SK-N-SH (cell line): Measurements from ENCODE around the gene C6orf141. TPM values are rescaled to one million over a fixed set of nuclear protein-coding genes. Genes with fewer than 3 reads are reported as not detected.

ENCODE experiments used
- CTCF ChIA-PET: fragments of 300-600, 350-600 bp; formaldehyde crosslinking; extraction: SDS; loops from one replicate; lab custom pipeline; 2021; lab: Yijun Ruan, JAX
- POLR2A ChIA-PET: fragments of 350-600 bp; sonication (Branson Sonifier 250); formaldehyde crosslinking; extraction: SDS; loops from one replicate; lab custom pipeline; 2020; ENCODE audit warnings: antibody characterized with exemption, inconsistent platforms; lab: Yijun Ruan, JAX
- DNase-seq: peaks from one replicate; pipeline ENCODE4 v3.0.0; 2012
- H2AFZ ChIP-seq: fragments of 200-600 bp; sonication (generic); 2 replicates; pipeline ENCODE4 v1.8.1; 2016; ENCODE audit warnings: antibody characterized with exemption, mild to moderate bottlenecking, low read depth
- H3F3A ChIP-seq: fragments of 200-600 bp; sonication (generic); replicated peaks from 2 replicates; pipeline ENCODE3; 2016; ENCODE audit warnings: antibody characterized with exemption, mild to moderate bottlenecking; ENCODE audit not compliant: insufficient read depth
- H3K27ac ChIP-seq, 2 experiments: fragments of 200-500 bp in 1 of 2; fragments of 200-600 bp in 1 of 2; sonication (Bioruptor generic) in 1 of 2; sonication (generic), shearing (Covaris generic) in 1 of 2; 2 replicates each; pipeline versions ENCODE4 v1.5.1 to v1.6.1; 2014 to 2016; ENCODE audit warnings: low read depth in 2 of 2, inconsistent platforms in 1 of 2, low read length in 1 of 2, mild to moderate bottlenecking in 1 of 2, mixed read lengths in 1 of 2
- H3K27me3 ChIP-seq: fragments of 200-600 bp; sonication (generic), shearing (Covaris generic); 2 replicates; pipeline ENCODE4 v1.6.1; 2016; ENCODE audit warnings: mixed run types; ENCODE audit not compliant: insufficient read depth
- H3K36me3 ChIP-seq, 2 experiments: fragments of 200-500 bp in 1 of 2; fragments of 200-600 bp in 1 of 2; sonication (Bioruptor generic) in 1 of 2; sonication (generic) in 1 of 2; replicated peaks in 1 of 2; 2 replicates each; pipeline versions ENCODE3 to v1.5.1; 2014 to 2016; ENCODE audit warnings: low read length in 1 of 2, mild to moderate bottlenecking in 1 of 2; ENCODE audit not compliant: insufficient read depth in 2 of 2, control insufficient read depth in 1 of 2
- H3K4me1 ChIP-seq, 2 experiments: fragments of 200-500 bp in 1 of 2; fragments of 200-600 bp in 1 of 2; sonication (Bioruptor generic) in 1 of 2; sonication (generic), shearing (Covaris generic) in 1 of 2; 2 replicates each; pipeline versions ENCODE4 v1.5.1 to v1.6.1; 2014 to 2016; ENCODE audit warnings: low read depth in 1 of 2, low read length in 1 of 2, mixed run types in 1 of 2; ENCODE audit not compliant: insufficient read depth in 2 of 2, control insufficient read depth in 1 of 2
- H3K4me2 ChIP-seq: fragments of 200-600 bp; sonication (generic), shearing (Covaris generic); 2 replicates; pipeline ENCODE4 v1.6.1; 2017; ENCODE audit warnings: mixed run types
- H3K4me3 ChIP-seq, 2 experiments: fragments of 200-500 bp in 1 of 2; fragments of 200-600 bp in 1 of 2; sonication (Bioruptor generic) in 1 of 2; sonication (generic), shearing (Covaris generic) in 1 of 2; 2 replicates each; pipeline versions ENCODE4 v1.5.1 to v1.8.1; 2014 to 2016; ENCODE audit warnings: low read depth in 2 of 2, inconsistent platforms in 1 of 2, low read length in 1 of 2, mild to moderate bottlenecking in 1 of 2, mixed read lengths in 1 of 2, moderate library complexity in 1 of 2
- H3K79me2 ChIP-seq: fragments of 200-600 bp; sonication (generic); 2 replicates; pipeline ENCODE4 v1.8.1; 2017; ENCODE audit warnings: mild to moderate bottlenecking; ENCODE audit not compliant: insufficient read depth
- H3K9ac ChIP-seq: fragments of 200-600 bp; sonication (generic); 2 replicates; pipeline ENCODE4 v1.6.1; 2017; ENCODE audit warnings: mixed run types
- H3K9me2 ChIP-seq: fragments of 200-600 bp; sonication (generic); 2 replicates; pipeline ENCODE4 v1.6.1; 2017; ENCODE audit warnings: mixed run types
- H3K9me3 ChIP-seq: fragments of 200-600 bp; sonication (generic); 2 replicates; pipeline ENCODE4 v1.6.1; 2017; ENCODE audit warnings: mixed run types, mild to moderate bottlenecking, moderate library complexity
- H4K20me1 ChIP-seq: fragments of 200-600 bp; sonication (generic); 2 replicates; pipeline ENCODE4 v1.6.1; 2017; ENCODE audit warnings: mild to moderate bottlenecking, mixed run types; ENCODE audit not compliant: insufficient read depth
- CHD2 ChIP-seq: fragments of 150-350 bp; IDR thresholded peaks from 2 replicates; pipeline ENCODE4 v1.6.1; 2018; ENCODE audit warnings: low read length; ENCODE audit not compliant: partially characterized antibody
- CTCF ChIP-seq: fragments of 200-600 bp; sonication (generic); IDR thresholded peaks from 2 replicates; pipeline ENCODE4 v1.6.1; 2017; ENCODE audit warnings: antibody characterized with exemption, mild to moderate bottlenecking, moderate library complexity
- EP300 ChIP-seq, 2 experiments: IDR thresholded peaks; 2 replicates each; pipeline versions ENCODE4 v1.4.0 to v1.6.1; 2012; ENCODE audit warnings: borderline replicate concordance in 1 of 2, low read depth in 1 of 2, low read length in 1 of 2
- GABPA ChIP-seq: IDR thresholded peaks from 2 replicates; pipeline ENCODE4 v1.4.0; 2012; ENCODE audit warnings: low read depth, mild to moderate bottlenecking
- GATA2 ChIP-seq: sonication (generic); formaldehyde crosslinking; IDR thresholded peaks from 2 replicates; pipeline ENCODE4 v1.5.0; 2020; ENCODE audit warnings: mild to moderate bottlenecking, missing genetic modification reagents
- JUND ChIP-seq: IDR thresholded peaks from 2 replicates; pipeline ENCODE4 v1.4.0; 2012
- NRF1 ChIP-seq: IDR thresholded peaks from 2 replicates; pipeline ENCODE4 v1.6.1; 2012; ENCODE audit warnings: low read depth, mild to moderate bottlenecking, low read length
- RCOR1 ChIP-seq: fragments of 150-350 bp; IDR thresholded peaks from 2 replicates; pipeline ENCODE4 v1.6.1; 2017; ENCODE audit warnings: antibody characterized with exemption, low read length
- TAF1 ChIP-seq: IDR thresholded peaks from 2 replicates; pipeline ENCODE4 v1.6.1; 2012; ENCODE audit warnings: low read depth, mild to moderate bottlenecking, low read length, moderate library complexity, borderline replicate concordance
- TCF12 ChIP-seq: IDR thresholded peaks from 2 replicates; pipeline ENCODE4 v1.4.0; 2012
- USF1 ChIP-seq: IDR thresholded peaks from 2 replicates; pipeline ENCODE4 v1.4.0; 2012; ENCODE audit warnings: low read depth, borderline replicate concordance
- USF2 ChIP-seq: fragments of 150-350 bp; IDR thresholded peaks from 2 replicates; pipeline ENCODE4 v1.6.1; 2017; ENCODE audit warnings: antibody characterized with exemption, low read length, low read depth, borderline replicate concordance
- YY1 ChIP-seq: IDR thresholded peaks from 2 replicates; pipeline ENCODE4 v1.4.0; 2012; ENCODE audit warnings: low read depth, mild to moderate bottlenecking
- WGBS: methylation state at CpG from one replicate; pipeline ENCODE4 v1.1.6; 2017; ENCODE audit warnings: low lambda C conversion rate; 5-methylcytosine and 5-hydroxymethylcytosine counted together
- polyA plus RNA-seq, 3 experiments: library from polyadenylated mRNA; depleted of rRNA; stranded (reverse); fragments of >200 nt; gene quantifications; 2 replicates each; pipeline ENCODE4 v1.2.3, GENCODE V29; 2012
- TF ChIP-seq, protein P1 (sequence below): fragments of 150-350 bp; IDR thresholded peaks from 2 replicates; pipeline ENCODE4 v1.6.1; 2016; ENCODE audit warnings: mild to moderate bottlenecking, low read depth, low read length
- TF ChIP-seq, protein P2 (sequence below): IDR thresholded peaks from 2 replicates; pipeline ENCODE4; 2012

The C6orf141 gene
- polyA plus RNA-seq, 1 of the 3 experiments (the other 2 are of a cell fraction), result not detected

DNA sequence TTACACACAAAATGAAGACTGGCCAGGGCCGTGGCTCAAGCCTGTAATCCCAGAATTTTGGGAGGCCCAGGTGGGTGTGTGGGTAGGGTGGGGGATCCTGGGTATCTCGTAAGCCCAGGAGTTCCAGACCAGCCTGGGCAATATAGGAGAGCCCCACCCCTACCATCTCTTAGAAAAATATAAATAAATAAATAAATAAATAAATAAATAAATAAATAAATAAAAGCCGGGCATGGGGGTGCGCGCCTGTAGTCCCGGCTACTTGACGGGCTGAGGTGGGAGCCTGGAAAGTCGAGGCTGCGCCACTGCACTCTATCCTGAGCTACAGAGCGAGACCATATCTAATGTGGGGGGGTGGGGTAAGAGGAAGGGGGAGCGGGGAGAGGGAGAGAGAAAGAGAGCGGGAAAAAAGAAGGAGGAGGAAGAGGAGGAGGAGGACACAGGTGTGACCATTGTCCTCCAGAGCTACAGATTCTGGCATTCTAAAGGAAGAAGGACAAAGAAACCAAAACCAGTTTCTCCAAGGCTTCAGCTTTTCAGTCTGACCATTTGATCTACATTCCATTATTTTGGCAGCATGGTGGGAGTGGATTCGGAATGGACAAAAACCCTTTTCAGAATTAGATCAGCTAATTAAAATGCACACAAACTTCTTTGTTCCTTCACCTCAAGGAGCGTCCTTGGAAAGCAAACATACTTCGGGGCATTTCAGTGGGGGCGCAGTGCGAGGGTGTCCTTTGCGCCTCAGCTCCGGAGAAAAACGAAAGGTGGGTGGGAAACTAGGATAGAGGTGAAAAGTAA, 577 bp upstream of the C6orf141 start:
- H3K4me1 ChIP-seq, result no peaks in the 10 kb centered on the region
- ChIA-PET CTCF (interaction anchor here (1.3 to 4.7 kb wide), 4 partner anchors 17 to 300 kb away, joined by 3 to 24 read pairs (median 5); no protein-coding TSS in a partner anchor), POLR2A (no interaction called here)
- WGBS, result 14% methylated on average over 19 of the region's 20 CpGs
- no peak overlapping the region for H3K4me3 ChIP-seq
- H3K9me2 ChIP-seq, result no peaks in the 10 kb centered on the region
- H3K9me3 ChIP-seq, result no peaks in the 10 kb centered on the region
- no peaks in the 10 kb centered on the region for H3F3A ChIP-seq
- peaks cover 27% of the 10 kb centered on the region for H3K27me3 ChIP-seq
- no peak overlapping the region for H2AFZ ChIP-seq
- H3K36me3 ChIP-seq, result no peaks in the 10 kb centered on the region
- TF ChIP-seq CTCF (no peak), GATA2 (CRISPR knock-in tag) (no peak), NRF1 (no peak), EP300 (IDR thresholded peaks at IDR 0.05; ENCODE audit: borderline replicate concordance in 1 of 2, low read depth in 1 of 2, low read length in 1 of 2) (no peak), RCOR1 (no peak), USF2 (no peak)
- TF ChIP-seq, protein P1, sequence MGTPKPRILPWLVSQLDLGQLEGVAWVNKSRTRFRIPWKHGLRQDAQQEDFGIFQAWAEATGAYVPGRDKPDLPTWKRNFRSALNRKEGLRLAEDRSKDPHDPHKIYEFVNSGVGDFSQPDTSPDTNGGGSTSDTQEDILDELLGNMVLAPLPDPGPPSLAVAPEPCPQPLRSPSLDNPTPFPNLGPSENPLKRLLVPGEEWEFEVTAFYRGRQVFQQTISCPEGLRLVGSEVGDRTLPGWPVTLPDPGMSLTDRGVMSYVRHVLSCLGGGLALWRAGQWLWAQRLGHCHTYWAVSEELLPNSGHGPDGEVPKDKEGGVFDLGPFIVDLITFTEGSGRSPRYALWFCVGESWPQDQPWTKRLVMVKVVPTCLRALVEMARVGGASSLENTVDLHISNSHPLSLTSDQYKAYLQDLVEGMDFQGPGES, result no peak
- no peak overlapping the region for H3K9ac ChIP-seq
- no peak overlapping the region for H3K27ac ChIP-seq
- no peaks in the 10 kb centered on the region for H3K79me2 ChIP-seq
- DNase-seq, result no peak
- no peaks in the 10 kb centered on the region for H4K20me1 ChIP-seq
- no peak overlapping the region for H3K4me2 ChIP-seq

GRCh38 chr6:49551078-49551865, 804 bp downstream of the C6orf141 start:
- Histone ChIP-seq H3K9ac (no peak overlapping the region), H3K27me3 (peaks cover 27% of the 10 kb centered on the region), H3K27ac (no peak overlapping the region), H2AFZ (peak overlapping the region; percentile 22), H3K4me1 (no peaks in the 10 kb centered on the region; a peak in 1 of 4 replicates), H3K9me2 (no peaks in the 10 kb centered on the region), H4K20me1 (no peaks in the 10 kb centered on the region), H3K4me3 (no peak overlapping the region), H3K9me3 (no peaks in the 10 kb centered on the region), H3F3A (no peaks in the 10 kb centered on the region), H3K79me2 (no peaks in the 10 kb centered on the region), H3K4me2 (peak overlapping the region; percentile 44; the same call in 1 of the 2 replicates), H3K36me3 (no peaks in the 10 kb centered on the region)
- no peak for TF ChIP-seq JUND
- no peak for TF ChIP-seq GABPA
- TF ChIP-seq EP300 (IDR thresholded peaks at IDR 0.05; ENCODE audit: borderline replicate concordance in 1 of 2, low read depth in 1 of 2, low read length in 1 of 2), result no peak
- TF ChIP-seq USF1, result no peak
- TF ChIP-seq NRF1, result no peak
- TF ChIP-seq CHD2, result no peak
- no peak for TF ChIP-seq TCF12
- TF ChIP-seq TAF1, result no peak
- TF ChIP-seq, protein P2, sequence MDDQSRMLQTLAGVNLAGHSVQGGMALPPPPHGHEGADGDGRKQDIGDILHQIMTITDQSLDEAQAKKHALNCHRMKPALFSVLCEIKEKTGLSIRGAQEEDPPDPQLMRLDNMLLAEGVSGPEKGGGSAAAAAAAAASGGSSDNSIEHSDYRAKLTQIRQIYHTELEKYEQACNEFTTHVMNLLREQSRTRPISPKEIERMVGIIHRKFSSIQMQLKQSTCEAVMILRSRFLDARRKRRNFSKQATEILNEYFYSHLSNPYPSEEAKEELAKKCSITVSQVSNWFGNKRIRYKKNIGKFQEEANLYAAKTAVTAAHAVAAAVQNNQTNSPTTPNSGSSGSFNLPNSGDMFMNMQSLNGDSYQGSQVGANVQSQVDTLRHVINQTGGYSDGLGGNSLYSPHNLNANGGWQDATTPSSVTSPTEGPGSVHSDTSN, result no peak
- no peak for TF ChIP-seq YY1
- ChIA-PET POLR2A (no interaction called here), CTCF (interaction anchor here (1.3 to 4.7 kb wide), 4 partner anchors 17 to 298 kb away, joined by 3 to 24 read pairs (median 5); no protein-coding TSS in a partner anchor)
- WGBS, result 2% methylated on average over 15 of the region's 38 CpGs
- DNase-seq, result no peak
